ENCODE results near the gene ZFYVE28.
"Not testable (repeated sequence)": the region's sequence is repeated elsewhere in the genome, so short reads cannot be mapped to it uniquely, and the experiment has no call there.

ZFYVE28 gene

GRCh38 chr4:2432004-2432403 is 13.6 kb upstream of the ZFYVE28 start:
- in situ Hi-C loops (cut with HindIII; ENCODE audit: low pct_unique_long_range_greater_than_20kb, low sequenced_read_pairs) = no loop called here
- DNase-seq (ENCODE audit: low read depth in 1 of 2, low spot score in 1 of 2) = no peak
- TF ChIP-seq JUND (IDR thresholded peaks at IDR 0.05; ENCODE audit: low read depth) = no peak

GRCh38 chr4:2429945-2430757 is 11.7 kb upstream of the ZFYVE28 start:
- in situ Hi-C loops (cut with HindIII; ENCODE audit: low pct_unique_long_range_greater_than_20kb, low sequenced_read_pairs) = not testable (repeated sequence)

GRCh38 chr4:2428496-2429213 is 10.2 kb upstream of the ZFYVE28 start:
- DNase-seq (ENCODE audit: low read depth in 1 of 2, low spot score in 1 of 2) = no peak
- no peak for TF ChIP-seq JUND (IDR thresholded peaks at IDR 0.05; ENCODE audit: low read depth)
- in situ Hi-C loops (cut with HindIII; ENCODE audit: low pct_unique_long_range_greater_than_20kb, low sequenced_read_pairs) = no loop called here

More at GRCh38 chr4:2429945-2430757, 11.7 kb upstream of the ZFYVE28 start:
- DNase-seq (ENCODE audit: low read depth in 1 of 2, low spot score in 1 of 2) = peak in 1 of 2 experiments; percentile 24

- in situ Hi-C loops (cut with HindIII; ENCODE audit: low pct_unique_long_range_greater_than_20kb, low sequenced_read_pairs) = no loop called here
- DNase-seq (ENCODE audit: low read depth in 1 of 2, low spot score in 1 of 2) = no peak
- no peak for TF ChIP-seq JUND (IDR thresholded peaks at IDR 0.05; ENCODE audit: low read depth)
Observed at GRCh38 chr4:2427383-2428334, 9.2 kb upstream of the ZFYVE28 start.

- TF ChIP-seq JUND (IDR thresholded peaks at IDR 0.05; ENCODE audit: low read depth) = no peak
- in situ Hi-C loops (cut with HindIII; ENCODE audit: low pct_unique_long_range_greater_than_20kb, low sequenced_read_pairs) = no loop called here
- no peak for DNase-seq (ENCODE audit: low read depth in 1 of 2, low spot score in 1 of 2)
Observed at GRCh38 chr4:2426711-2427275, 8.3 kb upstream of the ZFYVE28 start.

- no peak for TF ChIP-seq JUND (IDR thresholded peaks at IDR 0.05; ENCODE audit: low read depth)
- no peak for DNase-seq (ENCODE audit: low read depth in 1 of 2, low spot score in 1 of 2)
- in situ Hi-C loops (cut with HindIII; ENCODE audit: low pct_unique_long_range_greater_than_20kb, low sequenced_read_pairs) = no loop called here
Observed at GRCh38 chr4:2426069-2426397, 7.6 kb upstream of the ZFYVE28 start.

- in situ Hi-C loops (cut with HindIII; ENCODE audit: low pct_unique_long_range_greater_than_20kb, low sequenced_read_pairs) = no loop called here
- DNase-seq (ENCODE audit: low read depth in 1 of 2, low spot score in 1 of 2) = no peak
- TF ChIP-seq JUND (IDR thresholded peaks at IDR 0.05; ENCODE audit: low read depth) = no peak
Observed at GRCh38 chr4:2425386-2426068, 7.1 kb upstream of the ZFYVE28 start.

- no peak for TF ChIP-seq JUND (IDR thresholded peaks at IDR 0.05; ENCODE audit: low read depth)
- in situ Hi-C loops (cut with HindIII; ENCODE audit: low pct_unique_long_range_greater_than_20kb, low sequenced_read_pairs) = no loop called here
- DNase-seq (ENCODE audit: low read depth in 1 of 2, low spot score in 1 of 2) = no peak
Observed at GRCh38 chr4:2424581-2424980, 6.1 kb upstream of the ZFYVE28 start.

DNA sequence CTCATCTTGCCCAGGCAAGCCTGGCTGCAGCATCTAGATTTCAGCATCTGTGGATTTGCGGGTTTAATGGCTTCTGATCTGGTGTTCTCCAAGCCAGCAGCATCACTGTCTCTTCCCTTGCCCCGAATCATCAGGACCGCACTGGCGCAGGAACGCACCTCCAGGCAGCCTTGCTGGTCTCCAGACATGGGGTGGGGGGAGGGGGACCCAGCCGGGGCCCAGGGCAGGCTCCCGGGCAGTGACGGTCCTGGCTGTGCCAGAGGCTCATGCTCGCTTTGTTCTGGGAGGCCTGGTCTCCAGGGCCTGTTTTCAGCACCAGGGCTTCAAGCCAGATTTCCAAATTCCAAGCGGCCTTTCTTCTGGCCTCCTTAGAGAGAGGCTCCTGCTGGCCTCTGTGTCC is 5.2 kb upstream of the ZFYVE28 start:
- no peak for DNase-seq (ENCODE audit: low read depth in 1 of 2, low spot score in 1 of 2)
- in situ Hi-C loops (cut with HindIII; ENCODE audit: low pct_unique_long_range_greater_than_20kb, low sequenced_read_pairs) = no loop called here
- no peak for TF ChIP-seq JUND (IDR thresholded peaks at IDR 0.05; ENCODE audit: low read depth)

GRCh38 chr4:2423066-2423465 is 4.6 kb upstream of the ZFYVE28 start:
- TF ChIP-seq JUND (IDR thresholded peaks at IDR 0.05; ENCODE audit: low read depth) = no peak
- no peak for DNase-seq (ENCODE audit: low read depth in 1 of 2, low spot score in 1 of 2)
- in situ Hi-C loops (cut with HindIII; ENCODE audit: low pct_unique_long_range_greater_than_20kb, low sequenced_read_pairs) = no loop called here

DNA sequence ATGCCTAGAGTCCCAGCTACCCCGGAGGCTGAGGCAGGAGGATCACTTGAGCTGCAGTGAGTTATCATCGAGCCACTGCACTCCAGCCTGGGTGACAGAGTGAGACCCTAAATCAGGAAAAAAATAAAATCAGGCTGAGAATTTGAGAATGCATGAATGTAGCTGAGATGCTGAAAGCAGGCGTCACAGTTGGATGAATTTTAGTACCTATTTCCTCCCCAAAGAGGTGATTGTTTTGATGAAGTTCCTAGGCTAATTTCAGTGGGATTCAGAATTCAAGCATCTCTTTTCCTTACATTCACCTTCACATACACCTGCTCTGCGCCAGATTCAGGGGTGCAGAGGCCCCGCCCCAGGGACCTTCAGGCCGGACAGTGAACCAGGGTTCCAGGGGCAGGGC is 3.5 kb upstream of the ZFYVE28 start:
- in situ Hi-C loops (cut with HindIII; ENCODE audit: low pct_unique_long_range_greater_than_20kb, low sequenced_read_pairs) = no loop called here
- no peak for DNase-seq (ENCODE audit: low read depth in 1 of 2, low spot score in 1 of 2)
- no peak for TF ChIP-seq JUND (IDR thresholded peaks at IDR 0.05; ENCODE audit: low read depth)

GRCh38 chr4:2419814-2420213 is 1.4 kb upstream of the ZFYVE28 start:
- DNase-seq (ENCODE audit: low read depth in 1 of 2, low spot score in 1 of 2) = no peak
- in situ Hi-C loops (cut with HindIII; ENCODE audit: low pct_unique_long_range_greater_than_20kb, low sequenced_read_pairs) = no loop called here
- TF ChIP-seq JUND (IDR thresholded peaks at IDR 0.05; ENCODE audit: low read depth) = no peak

Measured in T47D (cell line).